ENCODE results near the gene PPFIA2. TPM values are rescaled to one million over a fixed set of nuclear protein-coding genes. Genes with fewer than 3 reads are reported as not detected.
"Not testable (repeated sequence)": the region's sequence is repeated elsewhere in the genome, so short reads cannot be mapped to it uniquely, and the experiment has no call there.

PPFIA2 gene
- total RNA-seq, 1 donor from 2014 or later, result 0.57 TPM

DNA sequence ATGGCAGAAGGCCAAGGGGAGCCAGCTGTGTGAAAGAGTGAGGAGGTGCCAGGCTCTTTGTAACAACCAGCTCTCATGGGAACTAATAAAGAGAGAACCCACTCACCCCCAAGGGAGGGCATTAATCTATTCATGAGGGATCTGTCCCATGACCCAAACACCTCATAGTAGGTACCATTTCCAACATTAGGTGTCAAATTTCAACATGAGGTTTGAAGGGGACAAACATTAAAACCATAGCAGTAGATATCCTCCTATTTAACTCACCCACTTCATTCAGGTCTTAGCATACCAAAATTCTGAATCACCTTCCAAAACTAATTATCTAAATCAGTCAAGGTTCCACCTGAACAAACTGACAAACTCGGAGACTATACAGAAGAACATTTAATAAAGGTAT lies 75.3 kb downstream of the PPFIA2 start:
- no peak for DNase-seq (ENCODE audit: low spot score)

GRCh38 chr12:81679614-81680013 lies 79.5 kb downstream of the PPFIA2 start:
- no peak for DNase-seq (ENCODE audit: low spot score)
- intact Hi-C loops (cut with DNase I), result no loop called here

More for the DNA sequence above, 75.3 kb downstream of the PPFIA2 start:
- intact Hi-C loops (cut with DNase I), result no loop called here

- DNase-seq (ENCODE audit: low spot score), result no peak
- intact Hi-C loops (cut with DNase I), result no loop called here
Observed at GRCh38 chr12:81670759-81671158, 88.4 kb downstream of the PPFIA2 start.

DNA sequence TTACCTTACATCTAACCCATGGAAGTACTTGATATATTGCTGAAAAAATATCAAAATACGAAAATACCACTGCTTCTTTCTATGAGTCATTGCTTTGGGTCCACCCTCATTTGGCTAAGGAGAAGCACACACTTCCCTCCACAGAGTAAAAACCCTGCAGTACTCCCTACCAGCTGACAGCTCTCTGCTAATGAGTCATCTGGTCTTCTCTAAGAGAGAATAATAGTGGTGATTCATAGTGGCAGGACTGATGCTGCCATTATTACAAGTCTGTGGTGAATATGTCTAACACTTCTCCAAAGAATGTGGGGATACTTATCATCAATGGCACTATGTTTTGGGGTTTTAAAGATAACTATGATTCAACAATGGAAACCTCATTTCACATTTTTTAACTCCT lies 90.7 kb downstream of the PPFIA2 start:
- no peak for DNase-seq (ENCODE audit: low spot score)
- intact Hi-C loops (cut with DNase I), result no loop called here

DNA sequence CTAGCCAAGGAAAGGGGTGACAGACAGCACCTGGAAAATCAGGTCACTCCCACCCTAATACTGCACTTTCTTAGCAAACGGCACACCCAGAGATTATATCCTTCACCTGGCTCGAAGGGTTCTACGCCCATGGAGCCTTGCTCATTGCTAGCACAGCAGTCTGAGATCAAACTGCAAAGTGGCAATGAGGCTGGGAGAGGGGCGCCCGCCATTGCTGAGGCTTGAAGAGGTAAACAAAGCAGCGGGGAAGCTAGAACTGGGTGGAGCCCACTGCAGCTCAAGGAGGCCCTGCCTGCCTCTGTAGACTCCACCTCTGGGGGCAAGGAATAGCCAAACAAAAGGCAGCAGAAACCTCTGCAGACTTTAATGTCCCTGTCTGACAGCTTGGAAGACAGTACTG lies 99.8 kb downstream of the PPFIA2 start:
- intact Hi-C loops (cut with DNase I); DNase-seq (ENCODE audit: low spot score): not testable (repeated sequence)

DNA sequence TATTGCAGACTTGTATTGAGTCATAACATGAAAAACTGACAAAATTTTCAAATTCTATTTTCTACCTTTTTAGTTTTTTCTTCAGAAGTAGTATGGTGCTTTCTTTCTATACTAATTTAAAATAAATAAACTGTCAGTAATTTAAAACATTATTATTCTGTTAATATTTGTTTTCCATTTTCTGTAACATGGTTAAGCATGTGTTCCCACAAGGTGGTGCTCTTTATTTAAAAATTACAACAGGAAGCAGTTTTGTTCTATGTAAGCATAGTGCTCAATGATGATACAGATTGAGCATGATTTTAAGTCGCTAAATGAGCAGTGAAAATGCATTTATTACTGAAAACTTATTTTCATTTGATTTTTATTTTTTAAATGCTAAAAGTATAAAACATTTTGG lies 114.6 kb downstream of the PPFIA2 start:
- no peak for DNase-seq (ENCODE audit: low spot score)
- intact Hi-C loops (cut with DNase I), result no loop called here

GRCh38 chr12:81639196-81639595 lies 120.0 kb downstream of the PPFIA2 start:
- intact Hi-C loops (cut with DNase I), result no loop called here
- no peak for DNase-seq (ENCODE audit: low spot score)

GRCh38 chr12:81633127-81633526 lies 126.0 kb downstream of the PPFIA2 start:
- intact Hi-C loops (cut with DNase I), result no loop called here
- DNase-seq (ENCODE audit: low spot score), result no peak

GRCh38 chr12:81627336-81628189 lies 131.6 kb downstream of the PPFIA2 start:
- DNase-seq (ENCODE audit: low spot score), result no peak
- intact Hi-C loops (cut with DNase I), result loop anchor here (5.0 kb wide), 1 partner anchor 175 kb away; no protein-coding TSS in a partner anchor

DNA sequence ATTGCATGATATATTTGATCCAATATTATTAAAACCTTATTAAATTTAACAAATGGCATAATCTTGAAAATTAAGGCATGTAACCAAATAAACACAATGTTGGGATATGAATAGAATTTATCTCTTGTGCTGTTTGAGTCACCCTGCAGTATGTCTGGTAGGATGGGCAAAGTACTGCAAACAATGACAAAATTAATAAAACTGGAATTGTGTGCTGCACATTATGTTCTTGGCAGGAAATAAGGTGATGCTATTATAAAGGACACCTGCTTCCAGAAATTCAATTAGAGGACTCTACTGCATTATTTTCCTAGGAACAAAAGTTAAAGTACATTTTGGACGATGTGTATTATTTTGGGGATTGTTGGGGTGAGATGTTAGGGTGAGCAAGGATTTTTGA lies 132.7 kb downstream of the PPFIA2 start:
- no peak for DNase-seq (ENCODE audit: low spot score)

GRCh38 chr12:81617915-81618314 lies 141.2 kb downstream of the PPFIA2 start:
- intact Hi-C loops (cut with DNase I), result no loop called here
- DNase-seq (ENCODE audit: low spot score), result no peak

More for the DNA sequence above, 132.7 kb downstream of the PPFIA2 start:
- intact Hi-C loops (cut with DNase I), result loop anchor here (5.0 kb wide), 1 partner anchor 174 kb away; no protein-coding TSS in a partner anchor

- intact Hi-C loops (cut with DNase I), result no loop called here
- no peak for DNase-seq (ENCODE audit: low spot score)
Observed at GRCh38 chr12:81615026-81615588, 144.0 kb downstream of the PPFIA2 start.

- DNase-seq (ENCODE audit: low spot score), result no peak
- intact Hi-C loops (cut with DNase I), result no loop called here
Observed at GRCh38 chr12:81610955-81611889, 147.9 kb downstream of the PPFIA2 start.

- intact Hi-C loops (cut with DNase I), result no loop called here
- DNase-seq (ENCODE audit: low spot score), result no peak
Observed at GRCh38 chr12:81597928-81598604, 161.1 kb downstream of the PPFIA2 start.

GRCh38 chr12:81596558-81596957 lies 162.6 kb downstream of the PPFIA2 start:
- no peak for DNase-seq (ENCODE audit: low spot score)
- intact Hi-C loops (cut with DNase I), result no loop called here

GRCh38 chr12:81591256-81591655 lies 167.9 kb downstream of the PPFIA2 start:
- DNase-seq (ENCODE audit: low spot score), result no peak
- intact Hi-C loops (cut with DNase I), result no loop called here

DNA sequence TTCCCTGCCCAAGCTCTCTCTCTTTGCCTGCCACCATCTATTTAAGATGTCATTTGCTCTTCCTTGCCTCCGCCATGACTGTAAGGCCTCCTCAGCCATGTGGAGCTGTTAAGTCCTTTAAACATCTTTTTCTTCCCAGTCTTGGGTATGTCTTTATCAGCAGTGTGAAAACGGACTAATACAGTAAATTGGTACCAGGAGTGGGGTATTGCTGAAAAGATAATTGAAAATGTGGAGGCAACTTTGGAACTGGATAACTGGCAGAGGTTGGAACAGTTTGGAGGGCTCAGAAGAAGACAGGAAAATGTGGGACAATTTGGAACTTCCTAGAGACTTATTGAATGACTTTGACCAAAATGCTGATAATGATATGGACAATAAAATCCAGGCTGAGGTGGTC lies 168.4 kb downstream of the PPFIA2 start:
- intact Hi-C loops (cut with DNase I), result not testable (repeated sequence)

DNA sequence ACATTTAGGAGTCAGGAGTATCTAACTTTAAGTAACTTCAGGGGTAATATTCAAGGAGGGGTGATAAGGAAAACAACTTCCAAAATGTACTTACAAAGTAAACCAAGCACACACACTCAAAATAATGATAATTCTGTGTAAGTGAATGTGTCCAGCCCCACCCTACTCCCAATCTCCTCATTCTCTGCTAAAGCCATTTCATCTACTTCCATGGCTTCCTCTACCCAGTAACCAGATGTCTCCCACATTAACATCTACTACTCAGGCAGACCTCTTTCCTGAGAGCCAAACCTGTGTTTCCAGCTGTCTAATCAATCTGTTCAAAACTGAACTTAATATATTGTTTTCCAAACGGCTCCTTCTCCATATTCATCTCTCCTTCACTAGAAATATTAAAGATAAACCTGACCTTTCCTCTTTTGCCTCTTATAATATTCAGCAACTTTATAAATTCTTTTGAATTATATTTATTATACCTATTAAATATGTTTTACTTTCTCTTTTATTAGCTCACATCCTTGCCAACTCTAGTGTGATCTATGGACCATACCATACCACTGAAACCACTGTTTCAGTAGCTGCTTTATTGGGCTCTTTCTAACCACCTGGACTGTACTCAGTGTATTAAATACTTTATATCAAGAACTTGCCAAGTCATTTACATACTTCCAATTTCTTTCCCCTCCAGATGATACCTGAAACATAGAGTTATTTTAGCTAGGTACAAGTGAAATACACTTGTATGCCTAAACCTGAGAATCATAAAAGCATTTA lies 170.7 kb downstream of the PPFIA2 start:
- DNase-seq (ENCODE audit: low spot score), result no peak
- intact Hi-C loops (cut with DNase I), result no loop called here

More for the DNA sequence above, 168.4 kb downstream of the PPFIA2 start:
- DNase-seq (ENCODE audit: low spot score), result not testable (repeated sequence)

- intact Hi-C loops (cut with DNase I), result no loop called here
- no peak for DNase-seq (ENCODE audit: low spot score)
Observed at GRCh38 chr12:81585787-81586186, 173.4 kb downstream of the PPFIA2 start.
